NCI-H1930 (cell line): ENCODE data around the gene HIP1.
"Not testable (repeated sequence)": the region's sequence is repeated elsewhere in the genome, so short reads cannot be mapped to it uniquely, and the experiment has no call there.

Experiments used
- DNase-seq, 2 experiments: peaks; one replicate each; lab custom pipeline; 2025; lab: John Stamatoyannopoulos, UW

Gene HIP1

DNA sequence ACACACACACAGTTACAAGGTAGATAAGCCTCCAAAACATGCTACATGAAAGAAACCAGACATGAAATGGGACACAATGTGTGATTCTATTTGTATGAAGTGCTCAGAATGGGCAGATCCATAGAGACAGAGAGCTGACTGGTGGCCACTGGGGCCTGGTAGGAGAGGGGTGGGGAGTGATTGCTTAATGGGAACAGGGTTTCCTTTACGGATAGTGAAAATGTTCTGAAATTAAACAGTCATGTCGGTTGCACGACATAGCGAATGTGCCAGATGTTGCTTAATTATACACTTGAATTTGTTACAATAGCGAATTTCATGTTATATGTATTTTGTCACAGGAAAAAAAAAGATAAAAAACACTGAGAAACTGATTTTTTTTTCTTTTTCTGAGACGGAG lies 124.3 kb downstream of the HIP1 start:
- DNase-seq = no peak

GRCh38 chr7:75613351-75613750 lies 125.4 kb downstream of the HIP1 start:
- DNase-seq = no peak

DNA sequence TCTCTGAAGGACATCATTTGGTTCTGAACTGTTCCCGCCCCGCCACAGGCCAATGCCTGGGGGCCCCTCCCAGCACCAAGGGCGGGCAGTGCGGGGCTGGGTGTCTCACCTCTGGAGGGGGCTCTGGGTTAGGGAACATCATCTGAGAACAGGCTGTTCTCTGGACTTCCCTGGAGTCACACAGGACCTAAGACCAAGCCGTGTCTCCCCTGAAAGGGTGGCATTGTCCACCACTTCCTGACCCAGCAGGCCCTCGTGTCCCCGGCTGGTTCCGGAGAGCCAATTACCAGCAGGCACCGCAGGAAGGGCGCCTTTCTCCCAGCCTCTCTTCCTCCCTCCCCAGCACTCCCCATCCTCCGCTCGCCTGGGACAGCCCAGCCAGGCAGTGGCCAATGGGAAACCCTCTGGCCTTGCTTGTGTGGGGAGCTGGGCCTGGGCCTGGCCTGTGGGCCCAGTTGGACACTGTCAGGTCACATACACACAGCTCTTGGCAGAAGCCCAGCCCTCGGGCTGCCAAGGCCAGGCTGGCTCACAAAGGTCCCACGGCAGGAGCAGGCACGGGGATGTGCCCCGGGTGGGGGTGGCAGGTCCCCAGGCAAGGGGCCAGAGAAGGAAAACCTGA lies 127.1 kb downstream of the HIP1 start:
- no peak for DNase-seq

- not testable (repeated sequence) for DNase-seq
Measured at GRCh38 chr7:75609416-75609815, 129.3 kb downstream of the HIP1 start.

DNA sequence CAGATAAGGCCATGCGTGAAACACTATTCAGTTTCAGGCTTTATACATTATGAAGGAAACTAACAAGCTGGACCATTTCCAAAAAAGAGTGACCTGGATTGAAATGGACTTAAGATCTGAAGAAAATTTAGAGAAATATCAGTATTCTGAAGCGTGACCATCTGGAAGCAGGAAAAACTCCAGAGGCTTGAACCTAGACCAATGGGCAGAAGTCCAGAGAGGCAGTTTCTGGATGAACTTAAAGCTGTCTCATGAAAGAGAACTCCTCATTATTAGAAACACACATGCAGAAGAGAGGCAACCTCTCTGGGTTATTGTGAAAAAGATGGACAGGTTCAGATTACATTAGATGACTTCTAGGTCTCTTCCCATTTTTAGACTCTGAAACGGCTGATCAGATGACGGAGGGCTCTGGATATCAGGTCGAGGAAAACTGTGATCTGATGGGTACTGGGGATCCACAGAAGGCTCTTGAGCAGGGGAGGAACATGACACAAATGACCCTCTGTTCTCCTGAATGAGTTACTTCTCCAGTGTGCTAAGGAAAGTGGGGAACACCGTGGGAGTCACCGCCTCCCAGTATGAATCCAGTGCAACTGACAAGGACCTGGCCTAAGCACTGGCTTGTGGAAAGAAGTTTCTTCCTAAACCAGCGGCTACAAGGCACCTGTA lies 130.2 kb downstream of the HIP1 start:
- no peak for DNase-seq

- no peak for DNase-seq
Measured at GRCh38 chr7:75604408-75604807, 134.3 kb downstream of the HIP1 start.

GRCh38 chr7:75602831-75603230 lies 135.9 kb downstream of the HIP1 start:
- not testable (repeated sequence) for DNase-seq

DNA sequence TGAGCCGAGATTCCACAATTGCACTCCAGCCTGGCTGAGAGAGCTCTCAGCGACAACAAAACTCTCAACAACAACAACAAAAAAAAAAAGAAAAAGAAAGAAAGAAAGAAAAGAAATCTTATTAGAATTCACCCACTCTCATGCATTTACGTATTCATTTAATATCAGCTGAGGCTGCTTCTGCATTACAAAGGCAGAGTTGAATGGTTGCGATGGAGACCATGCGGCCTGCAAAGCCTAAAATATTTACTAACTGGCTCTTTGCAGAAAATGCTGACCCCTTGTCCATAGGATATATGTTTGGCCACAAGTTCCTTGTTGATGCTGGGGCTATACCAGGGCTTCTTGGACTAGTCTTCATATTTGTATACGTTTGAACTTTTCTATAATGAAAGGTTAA lies 137.2 kb downstream of the HIP1 start:
- DNase-seq = no peak

- DNase-seq = not testable (repeated sequence)
Measured at GRCh38 chr7:75600748-75601147, 138.0 kb downstream of the HIP1 start.

GRCh38 chr7:75599244-75599781 lies 139.4 kb downstream of the HIP1 start:
- no peak for DNase-seq

GRCh38 chr7:75596727-75597614 lies 141.8 kb downstream of the HIP1 start:
- DNase-seq = no peak

- DNase-seq = no peak
Measured at GRCh38 chr7:75595766-75596165, 143.0 kb downstream of the HIP1 start.

DNA sequence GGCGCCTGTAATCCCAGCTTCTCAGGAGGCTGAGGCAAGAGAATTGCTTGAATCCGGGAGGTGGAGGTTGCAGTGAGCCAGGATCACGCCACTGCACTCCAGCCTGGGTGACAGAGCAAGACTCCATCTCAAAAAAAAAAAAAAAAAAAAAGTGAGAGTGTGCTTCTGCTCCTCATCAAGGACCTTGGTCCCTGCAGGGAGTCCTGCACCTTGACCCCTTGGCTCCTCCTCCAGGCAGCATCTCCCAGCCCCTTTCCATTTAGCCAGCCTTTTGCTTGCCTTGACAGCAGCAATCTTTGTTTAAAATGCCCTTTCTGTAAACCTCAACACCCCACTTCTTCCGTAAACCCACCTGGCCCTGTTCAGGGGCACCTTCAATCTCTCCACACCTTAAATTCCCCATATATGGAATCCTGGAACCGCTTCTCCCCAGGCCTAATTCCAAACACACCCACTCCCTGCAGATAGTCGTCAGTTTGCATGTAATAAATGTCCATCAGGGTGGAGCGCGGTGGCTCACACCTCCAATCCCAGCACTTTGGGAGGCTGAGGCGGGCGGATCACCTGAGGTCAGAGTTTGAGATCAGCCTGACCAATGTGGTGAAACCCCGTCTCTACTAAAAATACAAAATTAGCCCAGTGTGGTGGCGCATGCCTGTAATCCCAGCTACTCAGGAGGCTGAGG lies 145.1 kb downstream of the HIP1 start:
- not testable (repeated sequence) for DNase-seq

DNA sequence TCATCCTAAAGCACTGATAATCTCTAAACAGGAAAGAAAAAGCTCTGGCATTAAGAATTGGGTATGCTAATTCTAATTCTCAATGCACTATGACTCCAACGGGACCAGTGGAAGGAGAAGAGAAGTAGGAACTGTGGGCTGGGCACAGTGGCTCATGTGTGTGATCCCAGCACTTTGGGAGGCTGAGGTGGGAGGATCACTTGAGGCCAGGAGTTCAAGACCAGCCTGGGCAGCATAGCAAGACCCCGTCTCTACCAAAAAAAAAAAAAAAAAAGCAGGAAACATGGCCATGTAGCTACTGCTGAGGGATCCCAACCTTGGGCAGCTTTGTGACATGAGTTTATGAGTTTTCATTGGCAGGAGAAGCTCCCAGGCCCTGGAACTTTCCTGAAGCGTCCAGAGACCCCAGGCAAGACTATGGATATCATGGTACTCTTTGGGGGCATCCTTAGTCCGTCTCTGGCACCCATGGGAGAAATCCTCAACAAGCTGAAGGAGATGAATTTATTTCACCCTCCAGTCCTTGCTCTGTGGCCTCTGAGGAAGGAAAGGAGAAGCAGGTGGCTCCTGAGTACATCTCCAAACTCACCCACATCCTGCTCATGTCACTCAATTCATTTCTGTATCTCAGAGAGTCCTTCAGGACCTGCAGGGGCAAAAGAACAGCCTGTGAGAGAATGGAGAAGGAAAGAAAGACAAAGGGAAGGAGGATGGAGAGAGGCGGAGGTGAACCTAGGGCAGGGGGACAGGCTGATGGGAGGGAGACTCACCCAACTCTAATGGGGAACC lies 147.1 kb downstream of the HIP1 start:
- no peak for DNase-seq

GRCh38 chr7:75590373-75591005 lies 148.3 kb downstream of the HIP1 start:
- DNase-seq = no peak

GRCh38 chr7:75584354-75584753 lies 154.4 kb downstream of the HIP1 start:
- no peak for DNase-seq

DNA sequence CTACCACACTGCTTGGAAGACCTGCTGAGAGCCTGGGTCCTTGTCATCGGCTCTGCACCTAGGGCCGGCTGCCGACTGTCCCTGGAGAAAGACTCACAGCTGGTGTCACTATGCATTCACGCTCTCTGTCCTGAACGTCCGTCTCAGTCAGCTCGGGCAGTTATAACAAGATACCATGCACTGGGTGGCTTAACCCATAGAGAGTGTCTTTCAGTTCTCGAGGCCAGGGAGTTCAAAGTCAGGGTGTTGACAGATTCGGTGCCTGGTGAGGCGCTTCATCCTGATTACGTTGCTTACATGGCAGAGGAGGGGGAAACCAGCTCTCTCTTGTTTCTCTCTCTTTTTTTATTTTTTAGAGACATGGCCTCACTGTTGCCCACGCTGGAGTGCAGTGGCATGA lies 155.5 kb downstream of the HIP1 start:
- no peak for DNase-seq

- DNase-seq = no peak
Measured at GRCh38 chr7:75579899-75580298, 158.8 kb downstream of the HIP1 start.

DNA sequence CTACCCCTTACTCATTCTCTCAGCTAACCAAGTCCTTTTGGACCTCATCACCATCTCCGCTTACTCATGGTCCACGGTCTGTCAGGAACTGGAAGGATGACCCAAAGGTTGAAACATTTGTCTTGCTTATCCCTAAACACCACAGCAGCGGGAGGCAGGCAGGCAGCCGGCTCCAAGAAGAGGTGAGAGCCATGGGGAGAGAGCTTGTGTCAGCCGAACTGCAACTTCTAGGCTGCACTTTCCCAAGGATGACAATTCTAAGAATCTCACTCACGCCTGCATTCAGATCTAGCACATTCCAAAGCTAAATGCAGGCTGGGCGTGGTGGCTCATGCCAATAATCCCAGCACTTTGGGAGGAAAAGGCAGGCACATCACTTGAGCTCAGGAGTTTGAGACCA lies 160.7 kb downstream of the HIP1 start:
- no peak for DNase-seq

DNA sequence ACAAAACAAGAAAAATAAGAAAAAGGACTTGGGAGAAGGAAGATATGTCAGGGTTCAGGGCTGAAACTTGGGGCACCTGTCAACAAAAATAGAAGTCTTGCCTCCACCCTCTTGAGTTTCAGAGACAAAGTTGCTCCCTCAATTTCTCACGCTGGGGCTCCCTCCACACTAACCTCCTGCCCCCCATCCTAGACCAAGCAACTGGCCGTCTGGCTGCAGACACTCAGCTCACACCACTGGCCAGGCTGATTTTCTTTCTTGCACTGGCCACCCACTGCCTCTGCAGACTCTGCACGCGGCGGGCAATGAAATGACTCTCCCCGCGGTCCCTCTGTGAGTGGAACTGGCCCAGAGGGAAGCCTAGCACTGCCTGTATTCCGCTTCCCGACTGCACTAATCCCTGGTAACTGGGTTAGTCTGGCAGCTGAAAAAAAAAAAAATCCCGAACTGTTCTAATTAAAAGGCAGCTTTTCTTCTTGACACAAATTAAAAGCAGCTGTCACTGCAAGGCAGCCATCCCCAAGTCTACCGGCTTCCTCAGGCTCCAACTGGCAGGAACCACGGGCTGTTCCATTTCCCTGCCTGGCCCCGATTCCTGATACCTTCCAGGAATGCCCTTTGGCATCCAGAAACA lies 163.1 kb downstream of the HIP1 start:
- DNase-seq = no peak
